ENCODE data around the gene VPS50.

DNA sequence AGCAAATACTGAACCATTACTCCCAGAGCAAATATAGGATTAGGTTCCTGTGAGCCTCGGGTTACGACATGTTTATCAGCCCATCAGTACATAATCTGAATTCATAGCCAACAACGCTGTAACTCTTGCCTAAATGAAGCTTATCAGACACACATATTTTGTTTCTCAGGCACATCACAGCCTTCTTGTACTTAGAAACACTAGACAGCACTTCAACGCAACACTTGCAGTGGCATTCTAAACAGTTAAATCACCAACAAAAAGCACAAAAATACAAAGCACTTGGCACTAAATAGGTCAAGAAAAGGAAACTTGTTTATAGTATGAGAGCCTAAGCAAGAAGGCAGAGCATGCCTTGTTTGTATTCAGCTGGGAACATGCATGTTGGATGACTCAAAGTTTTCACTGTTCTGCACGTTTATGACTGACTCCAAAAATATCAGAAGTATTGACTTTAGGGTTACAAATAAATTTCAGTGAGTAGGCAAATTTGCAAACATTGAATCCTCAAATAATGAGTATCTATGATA is 75.0 kb downstream of the VPS50 start:
- TF ChIP-seq, protein P1, sequence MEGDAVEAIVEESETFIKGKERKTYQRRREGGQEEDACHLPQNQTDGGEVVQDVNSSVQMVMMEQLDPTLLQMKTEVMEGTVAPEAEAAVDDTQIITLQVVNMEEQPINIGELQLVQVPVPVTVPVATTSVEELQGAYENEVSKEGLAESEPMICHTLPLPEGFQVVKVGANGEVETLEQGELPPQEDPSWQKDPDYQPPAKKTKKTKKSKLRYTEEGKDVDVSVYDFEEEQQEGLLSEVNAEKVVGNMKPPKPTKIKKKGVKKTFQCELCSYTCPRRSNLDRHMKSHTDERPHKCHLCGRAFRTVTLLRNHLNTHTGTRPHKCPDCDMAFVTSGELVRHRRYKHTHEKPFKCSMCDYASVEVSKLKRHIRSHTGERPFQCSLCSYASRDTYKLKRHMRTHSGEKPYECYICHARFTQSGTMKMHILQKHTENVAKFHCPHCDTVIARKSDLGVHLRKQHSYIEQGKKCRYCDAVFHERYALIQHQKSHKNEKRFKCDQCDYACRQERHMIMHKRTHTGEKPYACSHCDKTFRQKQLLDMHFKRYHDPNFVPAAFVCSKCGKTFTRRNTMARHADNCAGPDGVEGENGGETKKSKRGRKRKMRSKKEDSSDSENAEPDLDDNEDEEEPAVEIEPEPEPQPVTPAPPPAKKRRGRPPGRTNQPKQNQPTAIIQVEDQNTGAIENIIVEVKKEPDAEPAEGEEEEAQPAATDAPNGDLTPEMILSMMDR (conservative IDR thresholded peaks at IDR 0.05; ENCODE audit: low read length), result no peak
- no peak for TF ChIP-seq EZH2phosphoT487 (IDR thresholded peaks at IDR 0.05; ENCODE audit: borderline replicate concordance)

All from Loucy (cell line).